CD14-positive monocyte (primary cell): Measurements from ENCODE around the gene ARL15. TPM values are rescaled to one million over a fixed set of nuclear protein-coding genes. Genes with fewer than 3 reads are reported as not detected.

Experiments
- DNase-seq, 3 donors: peaks; one replicate each; pipeline ENCODE4 v3.0.0-alpha.2; 2011 to 2022
- H2AFZ ChIP-seq: 2 replicates; pipeline ENCODE4 v1.6.0; 2012; ENCODE audit warnings: mild to moderate bottlenecking, low read depth, low read length, inconsistent platforms; ENCODE audit not compliant: insufficient read depth, poor library complexity, severe bottlenecking
- H3K27ac ChIP-seq, 2 donors: 1 replicate in 1 of 2; 2 replicates in 1 of 2; pipeline ENCODE4 v1.5.1; 2012 to 2013; ENCODE audit warnings: low read length in 2 of 2, control low read depth in 1 of 2, inconsistent platforms in 1 of 2, low read depth in 1 of 2, mild to moderate bottlenecking in 1 of 2
- H3K27me3 ChIP-seq, 2 donors: one replicate each; pipeline versions ENCODE4 v1.6.0 to v1.6.1; 2011 to 2013; ENCODE audit warnings: low read length in 2 of 2; ENCODE audit not compliant: control insufficient read depth in 2 of 2, insufficient read depth in 2 of 2
- H3K36me3 ChIP-seq, 2 donors: replicated peaks in 1 of 2; 1 replicate in 1 of 2; 2 replicates in 1 of 2; pipeline versions ENCODE4 v1.5.1 to v1.6.1; 2012 to 2013; ENCODE audit warnings: low read length in 2 of 2, control low read depth in 1 of 2, inconsistent platforms in 1 of 2, mild to moderate bottlenecking in 1 of 2; ENCODE audit not compliant: insufficient read depth in 2 of 2, control insufficient read depth in 1 of 2
- H3K4me1 ChIP-seq, 2 donors: 1 replicate in 1 of 2; 2 replicates in 1 of 2; pipeline versions ENCODE4 v1.5.1 to v1.6.1; 2012 to 2013; ENCODE audit warnings: low read length in 2 of 2, control low read depth in 1 of 2, inconsistent platforms in 1 of 2, mild to moderate bottlenecking in 1 of 2, moderate library complexity in 1 of 2; ENCODE audit not compliant: insufficient read depth in 2 of 2, control insufficient read depth in 1 of 2
- H3K4me2 ChIP-seq: replicated peaks from 2 replicates; pipeline ENCODE3; 2012; ENCODE audit warnings: low read length, moderate library complexity, mild to moderate bottlenecking; ENCODE audit not compliant: poor library complexity, severe bottlenecking; ENCODE audit errors: extremely low read depth
- H3K4me3 ChIP-seq, 3 experiments: fragments of 200-600 bp in 1 of 3; sonication (generic) in 1 of 3; replicated peaks in 1 of 3; 1 replicate in 2 of 3; 2 replicates in 1 of 3; pipeline ENCODE4 v1.5.1; 2011 to 2013; ENCODE audit warnings: low read length in 3 of 3, mild to moderate bottlenecking in 3 of 3, control low read depth in 2 of 3, low read depth in 2 of 3, inconsistent platforms in 1 of 3, moderate library complexity in 1 of 3
- H3K79me2 ChIP-seq: 2 replicates; pipeline ENCODE4 v1.6.0; 2012; ENCODE audit warnings: mild to moderate bottlenecking, control low read depth, inconsistent platforms, low read length, moderate library complexity; ENCODE audit not compliant: insufficient read depth
- H3K9ac ChIP-seq: 2 replicates; pipeline ENCODE4 v1.6.0; 2017; ENCODE audit warnings: low read length, mild to moderate bottlenecking; ENCODE audit not compliant: insufficient read depth, poor library complexity, severe bottlenecking
- H3K9me3 ChIP-seq, 2 donors: replicated peaks in 1 of 2; 1 replicate in 1 of 2; 2 replicates in 1 of 2; pipeline versions ENCODE4 v1.5.1 to v1.6.1; 2012 to 2013; ENCODE audit warnings: low read length in 2 of 2, control low read depth in 1 of 2; ENCODE audit not compliant: control insufficient read depth in 1 of 2, insufficient read depth in 1 of 2
- H4K20me1 ChIP-seq: 2 replicates; pipeline ENCODE4 v1.6.0; 2012; ENCODE audit warnings: mild to moderate bottlenecking, low read length, control low read depth, moderate library complexity; ENCODE audit not compliant: insufficient read depth
- H3K27ac Mint-ChIP-seq, 7 donors: one replicate each; pipeline ENCODE4 v1.8.0; 2020; ENCODE audit warnings: mild to moderate bottlenecking in 7 of 7, mixed read lengths in 7 of 7, moderate library complexity in 6 of 7, inconsistent platforms in 2 of 7
- H3K27me3 Mint-ChIP-seq, 3 donors: one replicate each; pipeline ENCODE4 v1.8.0; 2021 to 2022; ENCODE audit warnings: low read depth in 3 of 3, mild to moderate bottlenecking in 3 of 3, mixed read lengths in 3 of 3, moderate library complexity in 3 of 3, inconsistent platforms in 1 of 3
- H3K36me3 Mint-ChIP-seq, 2 donors: one replicate each; pipeline ENCODE4 v1.8.0; 2020; ENCODE audit warnings: mixed read lengths in 2 of 2, inconsistent platforms in 1 of 2, mild to moderate bottlenecking in 1 of 2
- H3K4me1 Mint-ChIP-seq: one replicate; pipeline ENCODE4 v1.8.0; 2020; ENCODE audit warnings: mild to moderate bottlenecking, mixed read lengths
- H3K4me3 Mint-ChIP-seq, 2 donors: one replicate each; pipeline ENCODE4 v1.8.0; 2020; ENCODE audit warnings: mild to moderate bottlenecking in 2 of 2, mixed read lengths in 2 of 2, moderate library complexity in 1 of 2
- H3K9me3 Mint-ChIP-seq, 7 donors: one replicate each; pipeline ENCODE4 v1.8.0; 2020 to 2022; ENCODE audit warnings: mixed read lengths in 7 of 7, mild to moderate bottlenecking in 6 of 7, moderate library complexity in 6 of 7, inconsistent platforms in 2 of 7
- WGBS: methylation state at CpG from one replicate; pipeline ENCODE4 v1.1.5; 2013; ENCODE audit warnings: missing lambda C conversion rate; ENCODE audit not compliant: insufficient coverage; 5-methylcytosine and 5-hydroxymethylcytosine counted together
- intact Hi-C, 2 donors: fragments of 100-400 bp; cut with micrococcal nuclease; formaldehyde crosslinking; loops; one replicate each; pipeline versions ENCODE4 v1.15.0 to v1.15.1; 2023
- polyA plus RNA-seq, 3 donors: library from polyadenylated mRNA; depleted of rRNA in 1 of 3; unstranded in 2 of 3; stranded (reverse) in 1 of 3; fragments of 300-500 nt in 2 of 3; fragments of >200 nt in 1 of 3; fragmentation: Illumina TruSeq in 2 of 3; gene quantifications; 1 replicate in 2 of 3; 2 replicates in 1 of 3; pipeline ENCODE4 v1.2.3, GENCODE V29; 2012 to 2021
- TF ChIP-seq, protein P1 (sequence below): fragments of 200-600 bp; IDR thresholded peaks from one replicate; pipeline ENCODE4 v1.8.0; 2022; ENCODE audit warnings: antibody characterized with exemption, mild to moderate bottlenecking

ARL15 gene
- polyA plus RNA-seq, 3 donors, result 10.5 to 27.6 (median 18.0) TPM

DNA sequence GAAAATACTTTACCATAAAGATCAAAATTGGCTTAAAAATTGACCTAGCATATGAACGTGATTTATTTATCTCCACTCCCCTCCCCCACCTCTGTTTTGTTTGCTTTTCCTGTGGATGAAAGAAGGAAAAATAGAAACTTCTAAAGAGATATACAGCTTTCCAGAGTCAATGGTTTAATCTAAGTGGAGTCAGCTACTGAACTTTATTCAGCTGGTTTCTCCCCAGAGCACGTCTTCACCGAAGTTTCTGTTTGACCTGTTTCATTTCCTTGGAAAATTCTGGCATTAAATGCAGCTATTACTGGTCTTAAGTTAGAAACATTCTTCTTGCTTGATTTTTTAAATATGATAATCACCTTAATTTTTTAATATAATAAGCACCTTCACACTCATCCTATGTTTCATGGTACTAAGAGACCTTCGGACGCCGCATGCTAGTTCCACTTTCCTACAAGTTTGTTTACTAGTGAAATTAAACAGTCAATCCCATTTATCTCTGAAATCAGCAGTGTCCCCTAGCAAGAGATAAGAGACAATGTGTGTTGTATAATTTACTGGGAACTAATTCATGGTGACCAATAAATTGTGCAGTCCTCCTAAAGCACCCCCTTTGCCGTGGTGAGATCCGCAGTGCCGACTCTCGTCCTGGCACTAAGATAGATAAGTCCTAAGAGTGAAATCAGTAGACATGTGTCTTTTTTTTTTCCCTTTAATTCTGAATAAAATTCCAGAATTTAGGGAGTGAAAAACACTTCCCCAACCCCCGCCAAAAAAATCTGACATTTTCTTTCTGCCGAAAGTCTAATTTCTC lies 89.9 kb downstream of the ARL15 start:
- no peak overlapping the region for H3K4me3 Mint-ChIP-seq
- Histone ChIP-seq H2AFZ (no peak overlapping the region), H3K4me2 (no peak overlapping the region), H3K4me3 (no peak overlapping the region), H3K27ac (no peak overlapping the region), H3K9ac (no peak overlapping the region), H3K27me3 (no peaks in the 10 kb centered on the region), H4K20me1 (peaks cover 88% of the 10 kb centered on the region), H3K4me1 (no peaks in the 10 kb centered on the region), H3K79me2 (peaks cover 7% of the 10 kb centered on the region), H3K9me3 (no peaks in the 10 kb centered on the region), H3K36me3 (no peaks in the 10 kb centered on the region)
- TF ChIP-seq, protein P1, sequence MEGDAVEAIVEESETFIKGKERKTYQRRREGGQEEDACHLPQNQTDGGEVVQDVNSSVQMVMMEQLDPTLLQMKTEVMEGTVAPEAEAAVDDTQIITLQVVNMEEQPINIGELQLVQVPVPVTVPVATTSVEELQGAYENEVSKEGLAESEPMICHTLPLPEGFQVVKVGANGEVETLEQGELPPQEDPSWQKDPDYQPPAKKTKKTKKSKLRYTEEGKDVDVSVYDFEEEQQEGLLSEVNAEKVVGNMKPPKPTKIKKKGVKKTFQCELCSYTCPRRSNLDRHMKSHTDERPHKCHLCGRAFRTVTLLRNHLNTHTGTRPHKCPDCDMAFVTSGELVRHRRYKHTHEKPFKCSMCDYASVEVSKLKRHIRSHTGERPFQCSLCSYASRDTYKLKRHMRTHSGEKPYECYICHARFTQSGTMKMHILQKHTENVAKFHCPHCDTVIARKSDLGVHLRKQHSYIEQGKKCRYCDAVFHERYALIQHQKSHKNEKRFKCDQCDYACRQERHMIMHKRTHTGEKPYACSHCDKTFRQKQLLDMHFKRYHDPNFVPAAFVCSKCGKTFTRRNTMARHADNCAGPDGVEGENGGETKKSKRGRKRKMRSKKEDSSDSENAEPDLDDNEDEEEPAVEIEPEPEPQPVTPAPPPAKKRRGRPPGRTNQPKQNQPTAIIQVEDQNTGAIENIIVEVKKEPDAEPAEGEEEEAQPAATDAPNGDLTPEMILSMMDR, result no peak
- WGBS, result no CpG with 5 or more reads among the region's 12 CpGs
- H3K9me3 Mint-ChIP-seq, result no peaks in the 10 kb centered on the region
- no peak for DNase-seq
- H3K36me3 Mint-ChIP-seq, result no peaks in the 10 kb centered on the region
- intact Hi-C loops, result no loop called here
- no peak overlapping the region for H3K27ac Mint-ChIP-seq
- H3K27me3 Mint-ChIP-seq, result peaks cover 0 to 1% (median 0%) of the 10 kb centered on the region in 3 donors
- H3K4me1 Mint-ChIP-seq, result peaks cover 8% of the 10 kb centered on the region

DNA sequence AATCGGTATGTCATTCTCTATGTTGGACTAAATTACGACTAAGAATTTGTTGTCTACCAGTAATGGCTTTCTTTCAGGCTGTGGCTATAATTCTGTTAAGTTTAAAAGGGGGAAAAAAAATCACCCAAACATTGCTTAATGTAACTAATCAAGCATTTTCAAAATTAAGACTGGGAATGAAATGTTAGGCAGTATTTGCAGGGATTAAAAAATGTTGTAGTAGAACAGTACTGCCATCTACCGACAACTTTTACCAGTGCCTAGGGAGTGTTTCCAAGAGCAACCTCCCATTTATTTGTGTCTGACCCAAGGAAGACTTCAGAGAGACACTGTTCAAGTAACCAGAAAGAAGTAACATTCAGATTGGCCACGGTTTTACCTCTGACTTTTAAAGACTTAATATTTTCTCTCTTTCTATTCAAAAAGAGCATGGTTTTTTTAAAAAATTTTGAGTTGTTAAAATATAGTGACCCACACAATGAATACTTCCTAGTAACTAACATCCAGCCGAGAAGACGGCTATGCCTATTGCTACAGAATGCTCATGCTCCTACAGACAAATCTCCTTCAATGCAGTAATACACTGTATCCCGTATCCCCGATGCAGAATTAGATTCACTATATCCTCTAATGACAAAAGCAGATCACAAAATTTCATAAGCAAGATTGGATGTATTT lies 92.4 kb downstream of the ARL15 start:
- Histone ChIP-seq H3K9me3 (no peaks in the 10 kb centered on the region), H3K27ac (no peak overlapping the region), H3K9ac (no peak overlapping the region), H4K20me1 (peaks cover 90% of the 10 kb centered on the region), H3K4me1 (no peaks in the 10 kb centered on the region), H3K4me3 (no peak overlapping the region), H3K4me2 (no peak overlapping the region), H3K36me3 (no peaks in the 10 kb centered on the region), H3K27me3 (no peaks in the 10 kb centered on the region), H3K79me2 (peaks cover 12% of the 10 kb centered on the region), H2AFZ (no peak overlapping the region)
- TF ChIP-seq, protein P1, result peak; percentile 69
- H3K9me3 Mint-ChIP-seq, result no peaks in the 10 kb centered on the region
- no peaks in the 10 kb centered on the region for H3K36me3 Mint-ChIP-seq
- no peaks in the 10 kb centered on the region for H3K4me1 Mint-ChIP-seq
- DNase-seq, result peak; percentile 8 to 38 (median 31)
- peaks cover 0 to 7% (median 0%) of the 10 kb centered on the region in 3 donors for H3K27me3 Mint-ChIP-seq
- no peak overlapping the region for H3K27ac Mint-ChIP-seq
- no peak overlapping the region for H3K4me3 Mint-ChIP-seq
- intact Hi-C loops, result no loop called here
- WGBS, result no CpG with 5 or more reads among the region's 8 CpGs
